GM19455 (cell line): ENCODE results near the gene PDHX.
"Not testable (repeated sequence)": the region's sequence is repeated elsewhere in the genome, so short reads cannot be mapped to it uniquely, and the experiment has no call there.

ENCODE experiments used
- ATAC-seq: cut with Tn5 transposase; IDR thresholded peaks from one replicate; pipeline ENCODE4 v1.9.1; 2021; ENCODE audit not compliant: unreplicated experiment

PDHX gene

GRCh38 chr11:35015621-35016387, 99.4 kb downstream of the PDHX start:
- no peak for ATAC-seq

GRCh38 chr11:35016916-35017315, 100.5 kb downstream of the PDHX start:
- ATAC-seq = no peak

GRCh38 chr11:35017528-35018342, 101.3 kb downstream of the PDHX start:
- ATAC-seq = no peak

GRCh38 chr11:35021589-35021988, 105.2 kb downstream of the PDHX start:
- ATAC-seq = no peak

GRCh38 chr11:35023940-35024339, 107.5 kb downstream of the PDHX start:
- not testable (repeated sequence) for ATAC-seq

- ATAC-seq = not testable (repeated sequence)
These were observed 111.6 kb downstream of the PDHX start for GRCh38 chr11:35028007-35028406.

GRCh38 chr11:35029979-35030682, 113.7 kb downstream of the PDHX start:
- ATAC-seq = peak; percentile 64

- no peak for ATAC-seq
These were observed 114.3 kb downstream of the PDHX start for GRCh38 chr11:35030716-35031213.

- ATAC-seq = no peak
These were observed 114.9 kb downstream of the PDHX start for GRCh38 chr11:35031346-35031745.

GRCh38 chr11:35031867-35032266, 115.4 kb downstream of the PDHX start:
- ATAC-seq = no peak

GRCh38 chr11:35033011-35033410, 116.6 kb downstream of the PDHX start:
- ATAC-seq = no peak

- no peak for ATAC-seq
These were observed 118.0 kb downstream of the PDHX start for GRCh38 chr11:35034401-35034800.

- ATAC-seq = no peak
These were observed 119.5 kb downstream of the PDHX start for GRCh38 chr11:35035894-35036408.

- ATAC-seq = no peak
These were observed 120.2 kb downstream of the PDHX start for GRCh38 chr11:35036639-35037038.

- no peak for ATAC-seq
These were observed 122.0 kb downstream of the PDHX start for GRCh38 chr11:35038211-35038928.

GRCh38 chr11:35039076-35039475, 122.7 kb downstream of the PDHX start:
- ATAC-seq = no peak

GRCh38 chr11:35040221-35040942, 124.0 kb downstream of the PDHX start:
- ATAC-seq = peak; percentile 69

GRCh38 chr11:35041070-35041554, 124.7 kb downstream of the PDHX start:
- no peak for ATAC-seq

GRCh38 chr11:35042224-35042623, 125.8 kb downstream of the PDHX start:
- no peak for ATAC-seq

- no peak for ATAC-seq
These were observed 126.5 kb downstream of the PDHX start for GRCh38 chr11:35042913-35043312.
